MM.1S (cell line): ENCODE data around the gene RFC2.

Experiments used
- DNase-seq: peaks from one replicate; pipeline ENCODE4 v3.0.0-alpha.2; 2015
- H2AFZ ChIP-seq: fragments of 300-600 bp; sonication (generic); 2 replicates; pipeline ENCODE4 v1.6.0; 2016; ENCODE audit warnings: antibody characterized with exemption, low read length
- H3F3A ChIP-seq: fragments of 300-600 bp; sonication (generic); 2 replicates; pipeline ENCODE4 v1.6.1; 2016; ENCODE audit warnings: mild to moderate bottlenecking, antibody characterized with exemption, low read length, moderate library complexity, mixed read lengths; ENCODE audit not compliant: insufficient read depth
- H3K27ac ChIP-seq: fragments of 300-600 bp; sonication (generic); 2 replicates; pipeline ENCODE4 v1.5.1; 2016; ENCODE audit warnings: mild to moderate bottlenecking, low read length
- H3K27me3 ChIP-seq: fragments of 300-600 bp; sonication (generic); replicated peaks from 2 replicates; pipeline ENCODE4 v1.6.0; 2016; ENCODE audit warnings: low read length; ENCODE audit not compliant: insufficient read depth
- H3K36me3 ChIP-seq: fragments of 300-600 bp; sonication (generic); replicated peaks from 2 replicates; pipeline ENCODE4 v1.6.1; 2016; ENCODE audit warnings: mild to moderate bottlenecking, low read length, mixed read lengths; ENCODE audit not compliant: insufficient read depth
- H3K4me1 ChIP-seq: fragments of 300-600 bp; sonication (generic); 2 replicates; pipeline ENCODE4 v1.6.1; 2016; ENCODE audit warnings: low read length, mixed read lengths
- H3K4me2 ChIP-seq: fragments of 300-600 bp; sonication (generic); 2 replicates; pipeline ENCODE4 v1.6.0; 2016; ENCODE audit warnings: low read depth, low read length
- H3K4me3 ChIP-seq: fragments of 300-600 bp; sonication (generic); 2 replicates; pipeline ENCODE4 v1.5.1; 2016; ENCODE audit warnings: low read length, mixed read lengths
- H3K79me2 ChIP-seq: fragments of 300-600 bp; sonication (generic); 2 replicates; pipeline ENCODE4 v1.6.1; 2016; ENCODE audit warnings: mixed run types, low read length, mixed read lengths
- H3K9ac ChIP-seq: fragments of 300-600 bp; sonication (generic); 2 replicates; pipeline ENCODE4 v1.6.1; 2016; ENCODE audit warnings: low read length, mixed read lengths
- H3K9me2 ChIP-seq: fragments of 300-600 bp; sonication (generic); replicated peaks from 2 replicates; pipeline ENCODE4 v1.6.1; 2016; ENCODE audit warnings: mild to moderate bottlenecking, low read length, mixed read lengths; ENCODE audit not compliant: insufficient read depth
- H3K9me3 ChIP-seq: fragments of 300-600 bp; sonication (generic); replicated peaks from 2 replicates; pipeline ENCODE4 v1.6.1; 2016; ENCODE audit warnings: mild to moderate bottlenecking, low read length, mixed read lengths; ENCODE audit not compliant: insufficient read depth
- H4K20me1 ChIP-seq: fragments of 300-600 bp; sonication (generic); 2 replicates; pipeline ENCODE4 v1.6.1; 2016; ENCODE audit warnings: mild to moderate bottlenecking, low read length, moderate library complexity, mixed read lengths; ENCODE audit not compliant: insufficient read depth
- CTCF ChIP-seq: fragments of 300-600 bp; sonication (generic); IDR thresholded peaks from 2 replicates; pipeline ENCODE4 v1.5.1; 2016; ENCODE audit warnings: antibody characterized with exemption, low read length, mixed read lengths
- EZH2 ChIP-seq: fragments of 300-600 bp; sonication (generic); optimal IDR thresholded peaks from 2 replicates; pipeline ENCODE3; 2017; ENCODE audit warnings: low read depth, mild to moderate bottlenecking, antibody characterized with exemption, low read length, mixed read lengths
- EZH2phosphoT487 ChIP-seq: fragments of 300-600 bp; sonication (generic); IDR thresholded peaks from 2 replicates; pipeline ENCODE4 v1.6.1; 2018; ENCODE audit warnings: antibody characterized with exemption, low read length

The RFC2 gene

DNA sequence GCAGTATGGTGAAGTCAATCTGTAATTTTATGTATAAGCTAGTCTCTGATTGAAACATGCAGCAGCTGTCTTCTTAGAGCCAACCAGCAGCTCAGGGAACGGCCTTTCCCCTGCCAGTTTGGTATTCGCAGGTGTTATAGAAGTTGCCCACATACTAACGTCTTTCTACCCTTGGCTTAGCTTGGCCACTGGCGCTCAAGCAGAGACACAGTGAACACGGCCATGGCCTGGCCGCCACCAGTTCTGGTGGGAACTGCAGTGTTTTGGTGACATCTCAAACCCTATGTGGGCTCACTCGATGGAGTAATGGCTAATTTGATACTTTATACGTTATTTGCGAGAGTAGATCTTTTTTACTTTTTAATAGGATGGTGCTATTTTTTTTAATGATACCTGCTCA, 63.0 kb downstream of the RFC2 start:
- H3K79me2 ChIP-seq: peaks cover 61% of the 10 kb centered on the region

GRCh38 chr7:74190259-74190658, 63.9 kb downstream of the RFC2 start:
- H2AFZ ChIP-seq: no peak overlapping the region
- H3K4me3 ChIP-seq: no peak overlapping the region
- no peak for TF ChIP-seq CTCF
- TF ChIP-seq EZH2: no peak
- no peak for TF ChIP-seq EZH2phosphoT487
- peaks cover 36% of the 10 kb centered on the region; the same call in 1 of the 2 replicates for H3K36me3 ChIP-seq
- DNase-seq: no peak
- no peaks in the 10 kb centered on the region for H3K9me2 ChIP-seq
- peaks cover 40% of the 10 kb centered on the region for H4K20me1 ChIP-seq
- no peaks in the 10 kb centered on the region; the same call in 1 of the 2 replicates for H3F3A ChIP-seq
- no peaks in the 10 kb centered on the region for H3K27me3 ChIP-seq
- peaks cover 71% of the 10 kb centered on the region for H3K79me2 ChIP-seq
- no peak overlapping the region for H3K27ac ChIP-seq
- H3K4me1 ChIP-seq: no peaks in the 10 kb centered on the region
- no peak overlapping the region for H3K4me2 ChIP-seq
- H3K9me3 ChIP-seq: no peaks in the 10 kb centered on the region
- no peak overlapping the region for H3K9ac ChIP-seq

More for the DNA sequence above, 63.0 kb downstream of the RFC2 start:
- TF ChIP-seq EZH2 (no peak), EZH2phosphoT487 (no peak), CTCF (no peak)
- no peaks in the 10 kb centered on the region for H3K9me3 ChIP-seq
- no peak overlapping the region for H2AFZ ChIP-seq
- no peaks in the 10 kb centered on the region; the same call in 1 of the 2 replicates for H3F3A ChIP-seq
- no peaks in the 10 kb centered on the region for H3K4me1 ChIP-seq
- H3K9ac ChIP-seq: no peak overlapping the region
- no peak overlapping the region for H3K4me3 ChIP-seq
- DNase-seq: no peak
- H3K27ac ChIP-seq: no peak overlapping the region
- H4K20me1 ChIP-seq: peaks cover 31% of the 10 kb centered on the region
- no peak overlapping the region for H3K4me2 ChIP-seq
- H3K36me3 ChIP-seq: peaks cover 36% of the 10 kb centered on the region; the same call in 1 of the 2 replicates
- no peaks in the 10 kb centered on the region for H3K27me3 ChIP-seq
- H3K9me2 ChIP-seq: no peaks in the 10 kb centered on the region

GRCh38 chr7:74187915-74188675, 66.1 kb downstream of the RFC2 start:
- Histone ChIP-seq H3K4me3 (no peak overlapping the region), H3K9ac (no peak overlapping the region), H3K9me3 (no peaks in the 10 kb centered on the region), H3F3A (no peaks in the 10 kb centered on the region), H3K27me3 (no peaks in the 10 kb centered on the region), H3K27ac (no peak overlapping the region), H3K36me3 (peaks cover 34% of the 10 kb centered on the region; the same call in 1 of the 2 replicates), H2AFZ (no peak overlapping the region), H3K9me2 (no peaks in the 10 kb centered on the region), H3K79me2 (peaks cover 84% of the 10 kb centered on the region), H3K4me2 (no peak overlapping the region), H3K4me1 (no peaks in the 10 kb centered on the region), H4K20me1 (peaks cover 62% of the 10 kb centered on the region)
- TF ChIP-seq CTCF: no peak
- no peak for TF ChIP-seq EZH2
- no peak for TF ChIP-seq EZH2phosphoT487
- no peak for DNase-seq
